MCF 10A (cell line): ENCODE data around the gene ADSS1. TPM values are rescaled to one million over a fixed set of nuclear protein-coding genes. Genes with fewer than 3 reads are reported as not detected.

ENCODE experiments used
- BruUV-seq: library from RNA; stranded (reverse); fragments of 400-500 nt; replicated peaks from 2 replicates; lab custom pipeline; 2021; lab: Mats Ljungman, UMichigan
- CTCF ChIA-PET: fragments of 300-600 bp; sonication (Branson Sonifier 250); formaldehyde crosslinking; extraction: SDS; loops from one replicate; lab custom pipeline; 2021; ENCODE audit warnings: antibody characterized with exemption, inconsistent platforms; lab: Yijun Ruan, JAX
- POLR2A ChIA-PET: fragments of 300-600, 350-650 bp; sonication (Branson Sonifier 250); formaldehyde crosslinking; extraction: SDS; loops from one replicate; lab custom pipeline; 2020; ENCODE audit warnings: antibody characterized with exemption, inconsistent platforms; lab: Yijun Ruan, JAX
- DNase-seq: peaks from one replicate; pipeline ENCODE4 v3.0.0-alpha.2; 2018; ENCODE audit not compliant: unreplicated experiment
- H3K27ac Mint-ChIP-seq: one replicate; pipeline ENCODE4 v1.8.0; 2022; ENCODE audit warnings: mild to moderate bottlenecking, low read depth, mixed read lengths; ENCODE audit not compliant: unreplicated experiment
- H3K27me3 Mint-ChIP-seq: one replicate; pipeline ENCODE4 v1.8.0; 2022; ENCODE audit warnings: mixed read lengths; ENCODE audit not compliant: insufficient read depth, unreplicated experiment
- H3K36me3 Mint-ChIP-seq: one replicate; pipeline ENCODE4 v1.8.0; 2022; ENCODE audit warnings: mild to moderate bottlenecking, moderate library complexity, mixed read lengths; ENCODE audit not compliant: insufficient read depth, unreplicated experiment
- H3K4me1 Mint-ChIP-seq: one replicate; pipeline ENCODE4 v1.8.0; 2022; ENCODE audit warnings: mixed read lengths; ENCODE audit not compliant: insufficient read depth, unreplicated experiment
- H3K4me3 Mint-ChIP-seq: one replicate; pipeline ENCODE4 v1.8.0; 2022; ENCODE audit warnings: mild to moderate bottlenecking, moderate library complexity, mixed read lengths; ENCODE audit not compliant: unreplicated experiment
- H3K9me3 Mint-ChIP-seq: one replicate; pipeline ENCODE4 v1.8.0; 2022; ENCODE audit warnings: mixed read lengths; ENCODE audit not compliant: unreplicated experiment
- intact Hi-C: fragments of 100-400 bp; cut with micrococcal nuclease; formaldehyde crosslinking; loops from 2 replicates; pipeline ENCODE4 v1.14.1; 2022
- total RNA-seq: library from RNA; stranded (reverse); gene quantifications from 2 replicates; pipeline ENCODE4 v1.2.3, GENCODE V29; 2022
- TF ChIP-seq, protein P1 (sequence below): fragments of 200-600 bp; IDR thresholded peaks from one replicate; pipeline ENCODE4 v1.8.0; 2022; ENCODE audit warnings: antibody characterized with exemption, mild to moderate bottlenecking; ENCODE audit not compliant: unreplicated experiment

The ADSS1 gene
- total RNA-seq, 1 experiment from 2014 or later, result 2.9 TPM

DNA sequence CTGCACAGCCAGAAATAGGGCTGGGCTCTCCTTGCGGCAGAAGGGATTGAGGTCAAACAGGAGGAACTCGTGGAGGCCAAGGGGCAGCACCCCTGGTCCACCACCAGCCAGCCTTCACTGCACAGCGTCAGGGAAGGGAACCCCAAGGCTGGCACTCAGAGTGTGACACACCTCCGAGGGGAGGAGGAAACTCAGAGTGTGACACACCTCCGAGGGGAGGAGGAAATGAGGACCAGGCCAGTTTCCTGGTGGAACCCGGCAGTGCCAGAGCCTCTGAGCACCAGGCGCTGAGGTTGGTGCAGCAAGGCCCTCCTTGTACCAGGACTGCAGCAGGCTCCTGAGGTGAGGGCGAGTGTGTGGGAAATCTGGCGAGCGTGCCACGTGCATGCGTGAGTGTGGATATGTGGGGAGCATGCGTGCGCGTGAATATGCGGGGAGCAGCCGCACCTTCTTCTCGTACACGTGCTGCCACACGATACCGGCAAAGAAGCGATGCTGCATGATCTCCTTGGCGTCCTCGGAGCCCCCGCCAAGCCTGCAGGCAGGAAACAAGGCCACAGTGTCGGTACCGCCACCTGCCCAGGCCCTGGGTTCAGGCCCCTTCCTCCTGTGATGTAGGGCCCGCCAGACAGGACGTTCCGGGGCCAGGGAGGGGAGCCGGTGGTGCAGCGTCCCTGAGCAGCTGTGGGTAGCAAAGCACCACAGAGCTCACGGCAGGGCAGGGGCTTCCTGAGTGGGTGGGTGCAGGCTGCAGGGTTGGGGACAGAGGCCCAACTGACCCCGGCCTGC, 48.1 kb downstream of the ADSS1 start:
- intact Hi-C loops, result no loop called here
- Mint-ChIP-seq H3K4me3 (no peak overlapping the region), H3K4me1 (no peaks in the 10 kb centered on the region), H3K9me3 (no peaks in the 10 kb centered on the region), H3K27me3 (no peaks in the 10 kb centered on the region), H3K27ac (no peak overlapping the region), H3K36me3 (peaks cover 31% of the 10 kb centered on the region)
- ChIA-PET CTCF (interaction anchor here (0.5 to 1.4 kb wide), 2 partner anchors 29 to 209 kb away, joined by 3 read pairs; partner anchors contain the start of gene ZBTB42), POLR2A (no interaction called here)
- DNase-seq, result no peak
- no TSS peak for BruUV-seq
- TF ChIP-seq, protein P1, sequence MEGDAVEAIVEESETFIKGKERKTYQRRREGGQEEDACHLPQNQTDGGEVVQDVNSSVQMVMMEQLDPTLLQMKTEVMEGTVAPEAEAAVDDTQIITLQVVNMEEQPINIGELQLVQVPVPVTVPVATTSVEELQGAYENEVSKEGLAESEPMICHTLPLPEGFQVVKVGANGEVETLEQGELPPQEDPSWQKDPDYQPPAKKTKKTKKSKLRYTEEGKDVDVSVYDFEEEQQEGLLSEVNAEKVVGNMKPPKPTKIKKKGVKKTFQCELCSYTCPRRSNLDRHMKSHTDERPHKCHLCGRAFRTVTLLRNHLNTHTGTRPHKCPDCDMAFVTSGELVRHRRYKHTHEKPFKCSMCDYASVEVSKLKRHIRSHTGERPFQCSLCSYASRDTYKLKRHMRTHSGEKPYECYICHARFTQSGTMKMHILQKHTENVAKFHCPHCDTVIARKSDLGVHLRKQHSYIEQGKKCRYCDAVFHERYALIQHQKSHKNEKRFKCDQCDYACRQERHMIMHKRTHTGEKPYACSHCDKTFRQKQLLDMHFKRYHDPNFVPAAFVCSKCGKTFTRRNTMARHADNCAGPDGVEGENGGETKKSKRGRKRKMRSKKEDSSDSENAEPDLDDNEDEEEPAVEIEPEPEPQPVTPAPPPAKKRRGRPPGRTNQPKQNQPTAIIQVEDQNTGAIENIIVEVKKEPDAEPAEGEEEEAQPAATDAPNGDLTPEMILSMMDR, result no peak

DNA sequence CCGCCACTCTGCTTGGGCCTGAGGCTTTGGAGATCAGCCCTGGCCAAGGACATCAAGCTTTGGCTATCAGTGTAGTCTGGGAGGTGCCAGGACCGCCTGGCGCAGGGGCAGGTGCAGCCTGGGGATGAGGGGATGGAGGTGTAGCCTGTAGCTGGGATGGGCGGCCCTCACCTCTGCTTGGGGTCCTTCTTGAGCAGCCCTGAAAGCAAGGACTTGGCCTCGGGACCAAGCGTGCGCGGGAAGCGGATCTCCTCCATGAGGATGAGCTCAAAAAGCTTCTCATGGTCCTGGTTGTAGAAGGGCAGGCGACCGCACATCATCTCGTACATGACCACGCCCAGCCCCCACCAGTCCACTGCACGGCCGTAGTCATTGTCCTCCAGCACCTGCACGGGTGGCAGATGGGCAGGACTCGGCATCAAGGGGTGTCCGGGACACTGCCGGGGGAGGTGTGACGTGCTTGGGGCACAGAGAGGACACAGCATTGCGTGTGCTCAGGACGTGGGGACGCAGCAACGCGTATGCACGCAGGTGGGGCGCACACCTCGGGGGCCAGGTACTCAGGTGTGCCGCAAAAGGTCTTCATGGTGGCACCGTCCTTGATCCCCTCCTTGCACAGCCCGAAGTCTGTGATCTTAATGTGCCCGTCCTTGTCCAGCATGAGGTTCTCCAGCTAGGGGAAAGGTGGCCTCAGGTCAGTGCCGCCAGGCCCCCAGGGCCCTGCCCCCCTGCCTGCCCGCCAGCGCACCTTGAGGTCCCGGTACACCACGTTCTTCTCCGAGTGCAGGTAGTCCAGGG, 48.9 kb downstream of the ADSS1 start:
- TF ChIP-seq, protein P1, result no peak
- BruUV-seq, result no TSS peak
- H3K27me3 Mint-ChIP-seq, result no peaks in the 10 kb centered on the region
- peaks cover 31% of the 10 kb centered on the region for H3K36me3 Mint-ChIP-seq
- ChIA-PET CTCF (no interaction called here), POLR2A (no interaction called here)
- H3K9me3 Mint-ChIP-seq, result no peaks in the 10 kb centered on the region
- intact Hi-C loops, result no loop called here
- H3K27ac Mint-ChIP-seq, result no peak overlapping the region
- no peak for DNase-seq
- no peak overlapping the region for H3K4me3 Mint-ChIP-seq
- no peaks in the 10 kb centered on the region for H3K4me1 Mint-ChIP-seq

DNA sequence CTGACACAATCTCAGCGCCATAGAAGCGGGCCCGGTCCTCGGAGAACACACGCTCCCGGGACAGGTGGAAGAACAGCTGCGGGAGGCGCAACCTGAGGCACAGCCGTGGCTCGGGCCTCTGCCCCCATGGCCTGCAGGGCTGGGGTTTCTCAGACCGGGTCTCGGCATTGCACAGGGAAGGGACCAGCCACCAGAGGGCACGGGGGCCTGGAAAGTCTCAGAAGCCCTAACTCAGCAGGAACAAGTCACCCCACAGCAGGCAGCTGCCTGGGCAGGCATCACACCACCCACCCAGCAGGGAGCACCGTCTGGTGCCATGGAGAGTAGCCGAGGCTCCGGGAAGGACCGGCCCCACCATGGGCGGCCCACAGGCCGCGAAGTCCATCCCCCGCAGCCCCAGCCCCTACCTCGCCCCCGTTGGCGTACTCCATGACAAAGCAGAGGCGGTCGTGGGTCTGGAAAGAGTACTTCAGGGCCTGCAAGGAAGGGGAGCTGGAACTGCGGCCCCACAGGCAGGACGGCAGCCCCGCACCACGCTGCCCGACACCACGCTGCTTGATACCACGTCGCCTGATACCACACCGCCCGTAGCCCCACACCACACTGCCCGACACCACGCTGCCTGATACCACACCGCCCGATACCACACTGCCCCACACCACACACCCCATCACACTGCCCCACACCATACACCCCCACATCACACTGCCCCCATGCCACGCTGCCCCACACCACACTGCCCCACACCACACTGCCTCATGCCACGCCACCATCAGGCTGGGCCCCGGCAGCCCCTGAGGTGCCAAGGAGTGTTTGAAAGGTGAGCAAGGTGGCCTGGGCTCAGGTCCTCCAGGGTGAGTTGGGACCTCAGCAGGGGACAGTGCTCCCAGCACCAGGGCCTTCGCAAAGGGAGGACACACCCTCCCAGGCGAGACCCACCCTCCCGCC, 49.8 kb downstream of the ADSS1 start:
- Mint-ChIP-seq H3K9me3 (no peaks in the 10 kb centered on the region), H3K27ac (no peak overlapping the region), H3K27me3 (no peaks in the 10 kb centered on the region), H3K4me3 (no peak overlapping the region), H3K4me1 (no peaks in the 10 kb centered on the region), H3K36me3 (peaks cover 31% of the 10 kb centered on the region)
- ChIA-PET CTCF (no interaction called here), POLR2A (no interaction called here)
- intact Hi-C loops, result no loop called here
- no peak for DNase-seq
- BruUV-seq, result no TSS peak
- TF ChIP-seq, protein P1, result no peak
